ENCODE measurements around the gene EPHA1.
"Not testable (repeated sequence)": the region's sequence is repeated elsewhere in the genome, so short reads cannot be mapped to it uniquely, and the experiment has no call there.

The EPHA1 gene

GRCh38 chr7:143415742-143416397, 7.2 kb upstream of the EPHA1 start:
- in situ Hi-C loops (cut with MboI; ENCODE audit: low sequenced_read_pairs, unreplicated experiment) = loop anchor here (25.0 kb wide), 1 partner anchor 179 kb away; no protein-coding TSS in a partner anchor

GRCh38 chr7:143415209-143415608, 6.6 kb upstream of the EPHA1 start:
- DNase-seq (ENCODE audit: low spot score) = not testable (repeated sequence)
- in situ Hi-C loops (cut with MboI; ENCODE audit: low sequenced_read_pairs, unreplicated experiment) = loop anchor here (25.0 kb wide), 1 partner anchor 178 kb away; no protein-coding TSS in a partner anchor

More at GRCh38 chr7:143415742-143416397, 7.2 kb upstream of the EPHA1 start:
- TF ChIP-seq CTCF (IDR thresholded peaks at IDR 0.05; ENCODE audit: borderline replicate concordance, control extremely low read depth, extremely low read depth, insufficient read depth, missing control alignments) = no peak
- no peak for DNase-seq (ENCODE audit: low spot score)

GRCh38 chr7:143413123-143413522, 4.5 kb upstream of the EPHA1 start:
- no peak for DNase-seq (ENCODE audit: low spot score)
- in situ Hi-C loops (cut with MboI; ENCODE audit: low sequenced_read_pairs, unreplicated experiment) = loop anchor here (25.0 kb wide), 1 partner anchor 176 kb away; no protein-coding TSS in a partner anchor
- TF ChIP-seq CTCF (IDR thresholded peaks at IDR 0.05; ENCODE audit: borderline replicate concordance, control extremely low read depth, extremely low read depth, insufficient read depth, missing control alignments) = no peak

- TF ChIP-seq CTCF (IDR thresholded peaks at IDR 0.05; ENCODE audit: borderline replicate concordance, control extremely low read depth, extremely low read depth, insufficient read depth, missing control alignments) = no peak
- no peak for DNase-seq (ENCODE audit: low spot score)
- in situ Hi-C loops (cut with MboI; ENCODE audit: low sequenced_read_pairs, unreplicated experiment) = loop anchor here (25.0 kb wide), 1 partner anchor 175 kb away; no protein-coding TSS in a partner anchor
Measured at GRCh38 chr7:143411976-143412708, 3.5 kb upstream of the EPHA1 start.

GRCh38 chr7:143410521-143411004, 1.9 kb upstream of the EPHA1 start:
- TF ChIP-seq CTCF (IDR thresholded peaks at IDR 0.05; ENCODE audit: borderline replicate concordance, control extremely low read depth, extremely low read depth, insufficient read depth, missing control alignments) = no peak
- DNase-seq (ENCODE audit: low spot score) = no peak
- in situ Hi-C loops (cut with MboI; ENCODE audit: low sequenced_read_pairs, unreplicated experiment) = loop anchor here (25.0 kb wide), 1 partner anchor 173 kb away; no protein-coding TSS in a partner anchor

- no peak for DNase-seq (ENCODE audit: low spot score)
- TF ChIP-seq CTCF (IDR thresholded peaks at IDR 0.05; ENCODE audit: borderline replicate concordance, control extremely low read depth, extremely low read depth, insufficient read depth, missing control alignments) = no peak
- in situ Hi-C loops (cut with MboI; ENCODE audit: low sequenced_read_pairs, unreplicated experiment) = loop anchor here (25.0 kb wide), 1 partner anchor 171 kb away; no protein-coding TSS in a partner anchor
Measured at GRCh38 chr7:143408252-143408685, 387 bp downstream of the EPHA1 start.

Measured in GM13976 (cell line).